IMR-90 (cell line): ENCODE measurements around the gene GPSM1. TPM values are rescaled to one million over a fixed set of nuclear protein-coding genes. Genes with fewer than 3 reads are reported as not detected.
A peak's percentile ranks its signal among the peaks of the same experiment; 100 is the strongest.

Experiments
- ATAC-seq: fragments of 200-7000 bp; cut with Tn5 transposase; 2 replicates; pipeline ENCODE4 v1.9.1; 2020; ENCODE audit warnings: low read depth, mild to moderate bottlenecking, moderate library complexity
- BruUV-seq: library from RNA; stranded (reverse); fragments of 400-500 nt; replicated peaks from 2 replicates; lab custom pipeline; 2021; lab: Mats Ljungman, UMichigan
- CTCF ChIA-PET: fragments of 300-600 bp; formaldehyde crosslinking; extraction: SDS; loops from one replicate; lab custom pipeline; 2021; ENCODE audit warnings: antibody characterized with exemption; lab: Yijun Ruan, JAX
- POLR2A ChIA-PET: fragments of 300-600 bp; sonication (Branson Sonifier 250); formaldehyde crosslinking; loops from one replicate; lab custom pipeline; 2022; ENCODE audit warnings: antibody characterized with exemption; ENCODE audit not compliant: unreplicated experiment; lab: Charles Lee
- DNase-seq: peaks from one replicate; pipeline ENCODE4 v3.0.0; 2013
- H2AFZ ChIP-seq: replicated peaks from 2 replicates; pipeline ENCODE3; 2013; ENCODE audit warnings: low read length, mild to moderate bottlenecking; ENCODE audit not compliant: poor library complexity
- H2AK5ac ChIP-seq: 2 replicates; pipeline ENCODE4 v1.6.1; 2013; ENCODE audit warnings: low read depth, low read length, inconsistent platforms
- H2AK9ac ChIP-seq: replicated peaks from 2 replicates; pipeline ENCODE3; 2013; ENCODE audit warnings: mild to moderate bottlenecking, low read depth, low read length, moderate library complexity; ENCODE audit not compliant: poor library complexity
- H2BK120ac ChIP-seq: 2 replicates; pipeline ENCODE4 v1.6.1; 2013; ENCODE audit warnings: low read depth, low read length, inconsistent platforms
- H2BK15ac ChIP-seq: 3 replicates; pipeline ENCODE4 v1.6.1; 2013; ENCODE audit warnings: low read depth, low read length, inconsistent platforms
- H2BK20ac ChIP-seq: 2 replicates; pipeline ENCODE4 v1.6.1; 2013; ENCODE audit warnings: low read depth, mild to moderate bottlenecking, inconsistent platforms, low read length, moderate library complexity
- H2BK5ac ChIP-seq: 2 replicates; pipeline ENCODE4 v1.6.1; 2013; ENCODE audit warnings: mild to moderate bottlenecking, low read depth, low read length, inconsistent platforms; ENCODE audit not compliant: poor library complexity, severe bottlenecking
- H3K14ac ChIP-seq: replicated peaks from 2 replicates; pipeline ENCODE4 v1.6.1; 2013; ENCODE audit warnings: low read depth, low read length, inconsistent platforms
- H3K18ac ChIP-seq: 2 replicates; pipeline ENCODE4 v1.6.1; 2013; ENCODE audit warnings: low read depth, low read length, control low read depth
- H3K23ac ChIP-seq: 2 replicates; pipeline ENCODE4 v1.6.1; 2013; ENCODE audit warnings: low read depth, low read length, inconsistent platforms
- H3K27ac ChIP-seq: 2 replicates; pipeline ENCODE4 v1.5.1; 2013; ENCODE audit warnings: mild to moderate bottlenecking, control low read depth, low read length; ENCODE audit not compliant: insufficient read depth
- H3K27me3 ChIP-seq: 2 replicates; pipeline ENCODE4 v1.6.1; 2013; ENCODE audit warnings: low read length; ENCODE audit not compliant: control insufficient read depth, insufficient read depth
- H3K36me3 ChIP-seq: 2 replicates; pipeline ENCODE4 v1.6.1; 2013; ENCODE audit warnings: low read length, mixed read lengths; ENCODE audit not compliant: control insufficient read depth, insufficient read depth
- H3K4ac ChIP-seq: 2 replicates; pipeline ENCODE4 v1.6.1; 2013; ENCODE audit warnings: low read depth, low read length, inconsistent platforms
- H3K4me1 ChIP-seq: 2 replicates; pipeline ENCODE4 v1.6.1; 2013; ENCODE audit warnings: low read length, mixed read lengths; ENCODE audit not compliant: control insufficient read depth, insufficient read depth
- H3K4me2 ChIP-seq: 2 replicates; pipeline ENCODE4 v1.6.1; 2013; ENCODE audit warnings: low read depth, mild to moderate bottlenecking, control low read depth, low read length, moderate library complexity
- H3K4me3 ChIP-seq: 2 replicates; pipeline ENCODE4 v1.5.1; 2013; ENCODE audit warnings: low read depth, mild to moderate bottlenecking, control low read depth, low read length, moderate library complexity; ENCODE audit not compliant: insufficient read depth
- H3K56ac ChIP-seq: 2 replicates; pipeline ENCODE4 v1.6.1; 2013; ENCODE audit warnings: low read length, inconsistent platforms; ENCODE audit not compliant: insufficient read depth; ENCODE audit errors: extremely low read depth
- H3K79me1 ChIP-seq, 2 experiments: 2 replicates each; pipeline ENCODE4 v1.6.1; 2013; ENCODE audit warnings: low read length in 2 of 2, inconsistent platforms in 1 of 2, low read depth in 1 of 2
- H3K9ac ChIP-seq: 2 replicates; pipeline ENCODE4 v1.6.1; 2013; ENCODE audit warnings: low read depth, low read length, control low read depth
- H3K9me1 ChIP-seq: 2 replicates; pipeline ENCODE4 v1.6.1; 2013; ENCODE audit warnings: low read length, inconsistent platforms; ENCODE audit not compliant: insufficient read depth
- H3K9me3 ChIP-seq: 2 replicates; pipeline ENCODE4 v1.6.1; 2013; ENCODE audit warnings: low read length; ENCODE audit not compliant: control insufficient read depth, insufficient read depth
- H4K20me1 ChIP-seq: 2 replicates; pipeline ENCODE4 v1.6.1; 2013; ENCODE audit warnings: low read length, inconsistent platforms; ENCODE audit not compliant: insufficient read depth
- H4K5ac ChIP-seq: 2 replicates; pipeline ENCODE4 v1.6.1; 2013; ENCODE audit warnings: mild to moderate bottlenecking, low read depth, low read length, control low read depth
- H4K8ac ChIP-seq, 2 experiments: 2 replicates each; pipeline ENCODE4 v1.6.1; 2013; ENCODE audit warnings: low read depth in 2 of 2, low read length in 2 of 2, control low read depth in 1 of 2, inconsistent platforms in 1 of 2
- H4K91ac ChIP-seq: 2 replicates; pipeline ENCODE4 v1.6.1; 2013; ENCODE audit warnings: low read depth, low read length, inconsistent platforms; ENCODE audit not compliant: insufficient read depth
- CHD1 ChIP-seq: IDR thresholded peaks from 2 replicates; pipeline ENCODE4 v1.6.1; 2012; ENCODE audit warnings: low read depth, low read length, improper control_type of control experiment
- CTCF ChIP-seq: conservative IDR thresholded peaks from 2 replicates; pipeline ENCODE4 v1.5.1; 2012; ENCODE audit warnings: mild to moderate bottlenecking, low read depth, low read length, improper control_type of control experiment
- ELK1 ChIP-seq: fragments of 150-350 bp; IDR thresholded peaks from 2 replicates; pipeline ENCODE4 v1.6.1; 2016; ENCODE audit warnings: low read depth, mild to moderate bottlenecking, low read length, moderate library complexity, borderline replicate concordance
- MAFK ChIP-seq: IDR thresholded peaks from 2 replicates; pipeline ENCODE4 v1.6.1; 2012; ENCODE audit warnings: low read depth, low read length, improper control_type of control experiment
- MAZ ChIP-seq: IDR thresholded peaks from 2 replicates; pipeline ENCODE4 v1.6.1; 2012; ENCODE audit warnings: low read depth, mild to moderate bottlenecking, low read length, improper control_type of control experiment, moderate library complexity, borderline replicate concordance
- MXI1 ChIP-seq: IDR thresholded peaks from 2 replicates; pipeline ENCODE4 v1.6.1; 2012; ENCODE audit warnings: low read depth, mild to moderate bottlenecking, low read length, moderate library complexity, borderline replicate concordance
- NFE2L2 ChIP-seq: fragments of 150-350 bp; IDR thresholded peaks from 2 replicates; pipeline ENCODE4 v1.6.1; 2016; ENCODE audit warnings: low read depth, mild to moderate bottlenecking, low read length
- RAD21 ChIP-seq: IDR thresholded peaks from 2 replicates; pipeline ENCODE4 v1.6.1; 2012; ENCODE audit warnings: low read length, improper control_type of control experiment
- RFX5 ChIP-seq: IDR thresholded peaks from 2 replicates; pipeline ENCODE4 v1.8.0; 2012; ENCODE audit warnings: low read depth, mild to moderate bottlenecking, low read length, moderate library complexity
- SMC3 ChIP-seq: fragments of 150-350 bp; IDR thresholded peaks from 2 replicates; pipeline ENCODE4 v1.6.1; 2016; ENCODE audit warnings: low read depth, mild to moderate bottlenecking, antibody characterized with exemption, low read length, moderate library complexity
- WGBS, 2 experiments: methylation state at CpG; one replicate each; pipeline versions ENCODE4 v1.1.5 to v1.1.7; 2013; ENCODE audit warnings: missing lambda C conversion rate in 2 of 2; ENCODE audit not compliant: insufficient read length in 1 of 2; ENCODE audit errors: extremely low coverage in 2 of 2; 5-methylcytosine and 5-hydroxymethylcytosine counted together
- dilution Hi-C: fragments of 300-500 bp; cut with HindIII; formaldehyde crosslinking; loops from one replicate; pipeline ENCODE4 v1.14.3; 2018; ENCODE audit warnings: low sequenced_read_pairs; ENCODE audit not compliant: unreplicated experiment
- in situ Hi-C: fragments of 300-500 bp; cut with MboI; formaldehyde crosslinking; loops from 3 replicates; pipeline ENCODE4 v1.14.3; 2019; ENCODE audit warnings: low sequenced_read_pairs, inconsistent platforms, mixed read lengths
- intact Hi-C: fragments of 100-400 bp; cut with micrococcal nuclease; formaldehyde crosslinking; loops from 2 replicates; pipeline ENCODE4 v1.10.0; 2022
- polyA plus RNA-seq, 3 experiments: library from polyadenylated mRNA; depleted of rRNA; stranded (reverse); fragments of >200 nt; gene quantifications; 2 replicates each; pipeline ENCODE4 v1.2.3, GENCODE V29; 2012; ENCODE audit warnings: low replicate concordance in 1 of 3
- total RNA-seq: library from RNA; depleted of rRNA; stranded (reverse); fragments of >200 nt; gene quantifications from 2 replicates; pipeline ENCODE4 v1.2.3, GENCODE V29; 2012

GPSM1 gene
- total and polyA plus RNA-seq, 2 of the 4 experiments (the other 2 are of a cell fraction) = 28.7 to 71.2 TPM

GRCh38 chr9:136380381-136380780 lies 53.0 kb downstream of the GPSM1 start:
- peaks cover 54% of the 10 kb centered on the region for H3K36me3 ChIP-seq
- H4K20me1 ChIP-seq = no peaks in the 10 kb centered on the region
- H3K9ac ChIP-seq = no peak overlapping the region
- no peak overlapping the region for H4K91ac ChIP-seq
- H3K14ac ChIP-seq = no peak overlapping the region
- DNase-seq = no peak
- H3K9me1 ChIP-seq = no peaks in the 10 kb centered on the region
- in situ Hi-C loops = no loop called here
- no peak for ATAC-seq
- H3K4ac ChIP-seq = no peak overlapping the region
- H3K4me2 ChIP-seq = no peak overlapping the region
- no peak overlapping the region for H2BK15ac ChIP-seq
- no peaks in the 10 kb centered on the region for H3K27me3 ChIP-seq
- H2BK20ac ChIP-seq = no peak overlapping the region
- BruUV-seq = no TSS peak
- no peaks in the 10 kb centered on the region for H3K9me3 ChIP-seq
- H3K79me1 ChIP-seq = no peaks in the 10 kb centered on the region
- ChIA-PET POLR2A (no interaction called here), CTCF (no interaction called here)
- H2AK9ac ChIP-seq = peak overlapping the region; percentile 28
- WGBS, 2 experiments = 100% methylated on average over 4 of the region's 17 CpGs; no CpG with 5 or more reads in 1 of the 2 experiments
- no peak overlapping the region for H3K23ac ChIP-seq
- no peak overlapping the region for H3K18ac ChIP-seq
- no peak overlapping the region for H3K27ac ChIP-seq
- H4K5ac ChIP-seq = no peak overlapping the region
- H2AFZ ChIP-seq = no peak overlapping the region
- H2BK120ac ChIP-seq = no peak overlapping the region
- H3K4me1 ChIP-seq = no peaks in the 10 kb centered on the region
- H2BK5ac ChIP-seq = no peak overlapping the region
- TF ChIP-seq CHD1 (no peak), SMC3 (no peak), MAZ (no peak), NFE2L2 (no peak), MAFK (no peak), RFX5 (no peak), MXI1 (no peak), ELK1 (no peak), CTCF (no peak), RAD21 (no peak)
- H3K56ac ChIP-seq = no peak overlapping the region
- intact Hi-C loops = no loop called here
- no peak overlapping the region for H4K8ac ChIP-seq
- dilution Hi-C loops = no loop called here
- no peak overlapping the region for H3K4me3 ChIP-seq
- no peak overlapping the region for H2AK5ac ChIP-seq
